K562 (cell line): Measurements from ENCODE around the gene AKT3.

Experiments
- BHLHE40 ChIP-seq: IDR thresholded peaks from 2 replicates; pipeline ENCODE4 v1.6.1; 2011; ENCODE audit warnings: low read length, improper control_type of control experiment
- CHD4 ChIP-seq: fragments of 200-600 bp; sonication (generic); IDR thresholded peaks from 3 replicates; pipeline ENCODE4 v1.6.1; 2012; ENCODE audit warnings: low read depth, mild to moderate bottlenecking, mixed read lengths, low read length, inconsistent platforms; ENCODE audit not compliant: insufficient read depth, insufficient replicate concordance, poor library complexity, severe bottlenecking
- HDAC6 ChIP-seq: IDR thresholded peaks from 2 replicates; pipeline ENCODE4 v1.6.1; 2012; ENCODE audit warnings: low read depth, mild to moderate bottlenecking, control low read depth, inconsistent platforms, low read length, moderate library complexity
- HMG20B ChIP-seq: fragments of 250-450 bp; sonication (Bioruptor Pico); IDR thresholded peaks from 2 replicates; pipeline ENCODE4 v1.5.0; 2021; ENCODE audit warnings: mild to moderate bottlenecking
- ZNF133 ChIP-seq: fragments of 250-450 bp; sonication (Bioruptor Pico); IDR thresholded peaks from 2 replicates; pipeline ENCODE4 v1.4.0; 2020; ENCODE audit warnings: mild to moderate bottlenecking
- ZNF384 ChIP-seq: IDR thresholded peaks from 2 replicates; pipeline ENCODE4 v1.6.1; 2012; ENCODE audit warnings: low read depth, low read length, improper control_type of control experiment

DNA sequence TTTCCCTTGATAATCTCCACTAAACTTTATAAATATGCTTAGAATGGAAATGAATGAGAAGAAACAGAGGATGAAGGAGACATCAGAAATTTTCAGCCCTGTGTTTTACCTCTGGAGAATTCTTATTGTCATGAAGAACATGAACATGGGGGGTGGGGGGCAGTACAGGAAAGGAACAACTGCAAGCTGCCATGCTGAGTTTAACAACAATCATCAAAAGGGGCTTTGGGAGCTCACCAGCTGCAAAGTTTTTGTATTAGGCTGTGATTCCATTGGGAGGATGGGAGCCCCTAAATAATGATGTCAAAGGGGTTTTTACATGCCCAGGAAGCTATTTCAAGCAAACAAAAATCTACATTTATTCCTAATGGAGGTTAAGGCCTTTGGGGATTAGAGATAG is 103.3 kb downstream of the AKT3 start:
- TF ChIP-seq HMG20B (no peak), HDAC6 (no peak), ZNF133 (CRISPR knock-in tag) (no peak), BHLHE40 (no peak), CHD4 (no peak), ZNF384 (no peak)
